ENCODE results near the gene RPL3. TPM values are rescaled to one million over a fixed set of nuclear protein-coding genes. Genes with fewer than 3 reads are reported as not detected.

Gene RPL3
- total RNA-seq, 4 donors from 2014 or later, result 2,019 to 2,284 (median 2,183) TPM

DNA sequence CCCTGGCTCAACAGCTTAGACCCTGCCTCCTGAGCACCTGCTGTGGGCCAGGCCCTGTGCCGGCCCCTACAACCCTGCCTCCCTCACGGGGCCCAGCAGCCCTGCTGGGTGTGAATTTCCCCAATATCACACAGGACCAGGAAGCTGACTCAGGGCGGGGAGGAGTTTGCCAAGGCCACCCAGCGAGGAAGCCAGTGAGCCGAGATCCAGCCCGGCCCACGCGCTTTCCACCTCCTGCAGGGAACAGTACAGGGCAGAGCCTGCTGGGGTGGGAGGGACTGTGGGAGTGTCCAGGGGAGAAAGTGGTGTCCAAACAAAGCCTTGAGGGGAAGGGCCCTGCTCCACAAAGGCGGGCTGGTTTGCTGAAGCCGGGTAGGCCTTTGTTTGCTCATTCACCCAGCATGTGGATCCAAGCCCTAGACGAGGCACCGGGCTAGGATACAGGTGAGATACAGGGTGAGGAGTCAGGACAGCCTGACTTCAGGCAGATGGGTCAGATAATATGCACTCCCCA, 26.8 kb downstream of the RPL3 start:
- intact Hi-C loops (cut with DNase I), result no loop called here
- H3K9me3 ChIP-seq, result no peaks in the 10 kb centered on the region
- DNase-seq (ENCODE audit: extremely low spot score), result peak; percentile 97
- WGBS, result 39% methylated on average over 10 of the region's 12 CpGs
- H3K4me3 ChIP-seq, result no peak overlapping the region
- peak overlapping the region; percentile 65 to 75 (median 74) for H3K27ac ChIP-seq (replicated peaks in 1 of 4)
- TF ChIP-seq, protein P1, sequence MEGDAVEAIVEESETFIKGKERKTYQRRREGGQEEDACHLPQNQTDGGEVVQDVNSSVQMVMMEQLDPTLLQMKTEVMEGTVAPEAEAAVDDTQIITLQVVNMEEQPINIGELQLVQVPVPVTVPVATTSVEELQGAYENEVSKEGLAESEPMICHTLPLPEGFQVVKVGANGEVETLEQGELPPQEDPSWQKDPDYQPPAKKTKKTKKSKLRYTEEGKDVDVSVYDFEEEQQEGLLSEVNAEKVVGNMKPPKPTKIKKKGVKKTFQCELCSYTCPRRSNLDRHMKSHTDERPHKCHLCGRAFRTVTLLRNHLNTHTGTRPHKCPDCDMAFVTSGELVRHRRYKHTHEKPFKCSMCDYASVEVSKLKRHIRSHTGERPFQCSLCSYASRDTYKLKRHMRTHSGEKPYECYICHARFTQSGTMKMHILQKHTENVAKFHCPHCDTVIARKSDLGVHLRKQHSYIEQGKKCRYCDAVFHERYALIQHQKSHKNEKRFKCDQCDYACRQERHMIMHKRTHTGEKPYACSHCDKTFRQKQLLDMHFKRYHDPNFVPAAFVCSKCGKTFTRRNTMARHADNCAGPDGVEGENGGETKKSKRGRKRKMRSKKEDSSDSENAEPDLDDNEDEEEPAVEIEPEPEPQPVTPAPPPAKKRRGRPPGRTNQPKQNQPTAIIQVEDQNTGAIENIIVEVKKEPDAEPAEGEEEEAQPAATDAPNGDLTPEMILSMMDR (IDR thresholded peaks at IDR 0.05), result no peak
- TF ChIP-seq POLR2AphosphoS5 (IDR thresholded peaks at IDR 0.05), result peak; percentile 71 to 80
- no peaks in the 10 kb centered on the region for H3K36me3 ChIP-seq
- peaks cover 42 to 44% (median 43%) of the 10 kb centered on the region in 4 donors for H3K4me1 ChIP-seq
- H3K27me3 ChIP-seq, result no peaks in the 10 kb centered on the region

DNA sequence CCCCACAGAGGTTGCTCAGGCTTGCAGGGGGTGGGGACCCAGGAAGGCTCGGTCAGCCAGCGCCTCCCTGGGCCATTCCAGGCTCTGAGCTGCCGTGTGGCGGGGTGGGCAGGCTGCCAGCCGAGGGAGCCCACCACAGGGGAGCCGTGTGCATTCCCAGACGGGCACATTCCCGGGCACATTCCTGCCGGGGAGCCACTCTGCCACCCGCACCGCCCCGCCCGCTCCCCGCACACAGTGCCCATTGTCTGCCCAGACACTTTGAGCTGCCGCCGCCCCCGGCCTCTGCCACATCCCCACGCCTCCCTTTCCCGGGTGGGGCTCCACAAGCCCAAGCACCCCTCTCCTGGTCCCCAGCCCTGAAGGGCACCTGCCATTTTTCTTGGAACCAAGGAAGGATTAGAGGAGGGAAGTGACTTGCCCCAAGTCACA, 27.4 kb downstream of the RPL3 start:
- 93% methylated on average over 9 of the region's 19 CpGs for WGBS
- H3K36me3 ChIP-seq, result no peaks in the 10 kb centered on the region
- no peak overlapping the region for H3K4me3 ChIP-seq
- H3K9me3 ChIP-seq, result no peaks in the 10 kb centered on the region
- no peaks in the 10 kb centered on the region for H3K27me3 ChIP-seq
- no peak for TF ChIP-seq POLR2A (IDR thresholded peaks at IDR 0.05; ENCODE audit: low read depth)
- TF ChIP-seq EP300 (IDR thresholded peaks at IDR 0.05), result no peak
- TF ChIP-seq, protein P1 (IDR thresholded peaks at IDR 0.05), result no peak
- no peak for TF ChIP-seq POLR2AphosphoS5 (IDR thresholded peaks at IDR 0.05)
- no peak for DNase-seq (ENCODE audit: extremely low spot score)
- peak overlapping the region; percentile 65 to 75 (median 74) for H3K27ac ChIP-seq (replicated peaks in 1 of 4)
- H3K4me1 ChIP-seq, result peaks cover 36 to 38% (median 37%) of the 10 kb centered on the region in 4 donors
- intact Hi-C loops (cut with DNase I), result no loop called here

DNA sequence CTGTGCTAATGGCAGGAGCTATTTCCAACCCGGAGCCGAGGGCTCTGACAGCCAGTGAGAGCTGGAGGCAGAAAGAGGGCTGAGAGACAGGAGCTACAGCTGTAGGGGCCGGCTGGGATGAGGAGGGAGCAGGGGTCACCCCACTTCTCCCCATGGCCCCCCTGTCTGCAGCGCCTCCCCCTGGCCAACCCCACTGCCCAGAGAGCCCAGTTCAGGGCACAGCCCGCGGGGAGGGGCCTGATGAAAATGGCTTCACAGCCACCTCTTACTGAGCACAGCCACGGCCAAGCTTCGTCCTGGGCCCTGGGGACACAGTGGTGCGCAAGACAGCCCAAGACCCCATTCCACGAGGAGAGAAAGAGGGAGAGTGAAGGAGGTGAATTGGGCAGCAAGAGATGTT, 27.9 kb downstream of the RPL3 start:
- no peaks in the 10 kb centered on the region for H3K36me3 ChIP-seq
- H3K9me3 ChIP-seq, result no peaks in the 10 kb centered on the region
- H3K4me1 ChIP-seq, result peaks cover 31 to 35% (median 33%) of the 10 kb centered on the region in 4 donors
- no peak overlapping the region for H3K4me3 ChIP-seq
- DNase-seq (ENCODE audit: extremely low spot score), result no peak
- WGBS, result 92% methylated on average over 10 of the region's 10 CpGs
- intact Hi-C loops (cut with DNase I), result no loop called here
- H3K27me3 ChIP-seq, result no peaks in the 10 kb centered on the region
- H3K27ac ChIP-seq (replicated peaks in 1 of 4), result peak overlapping the region; percentile 65 to 75 (median 74)
- TF ChIP-seq, protein P1 (IDR thresholded peaks at IDR 0.05), result no peak
- TF ChIP-seq POLR2AphosphoS5 (IDR thresholded peaks at IDR 0.05) (no peak), POLR2A (IDR thresholded peaks at IDR 0.05; ENCODE audit: low read depth) (no peak), EP300 (IDR thresholded peaks at IDR 0.05) (no peak)

DNA sequence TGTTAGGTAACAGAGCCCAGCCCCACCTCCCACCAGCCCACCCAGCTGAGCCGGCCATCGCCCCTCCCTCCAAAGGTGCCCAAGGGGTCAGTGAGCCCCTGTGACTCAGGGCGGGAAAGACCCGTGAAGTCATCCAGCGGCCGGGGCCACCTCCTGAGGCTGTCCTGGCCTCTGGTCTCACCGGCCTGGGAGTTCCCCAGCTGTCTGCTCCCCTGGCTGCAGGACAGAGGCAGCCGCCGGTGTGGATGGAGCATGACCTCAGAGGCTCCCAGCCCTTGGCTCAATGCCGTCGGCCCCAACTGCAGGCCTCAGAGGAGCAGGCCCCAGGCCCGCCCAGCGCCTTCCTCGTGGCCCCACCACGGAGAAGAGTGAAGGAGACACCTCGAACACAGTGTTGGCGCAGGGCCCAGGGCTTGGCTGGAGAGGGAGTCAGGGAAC, 28.7 kb downstream of the RPL3 start:
- Histone ChIP-seq H3K4me3 (no peak overlapping the region), H3K9me3 (no peaks in the 10 kb centered on the region), H3K27ac (replicated peaks in 1 of 4) (peak overlapping the region; percentile 55 to 75 (median 68)), H3K36me3 (no peaks in the 10 kb centered on the region), H3K4me1 (peaks cover 31 to 36% (median 32%) of the 10 kb centered on the region in 4 donors), H3K27me3 (no peaks in the 10 kb centered on the region)
- no CpG with 5 or more reads among the region's 17 CpGs for WGBS
- DNase-seq (ENCODE audit: extremely low spot score), result no peak
- TF ChIP-seq POLR2AphosphoS5 (IDR thresholded peaks at IDR 0.05), result peak in 1 of 2 donors; percentile 49
- TF ChIP-seq EP300 (IDR thresholded peaks at IDR 0.05), result no peak
- TF ChIP-seq, protein P1 (IDR thresholded peaks at IDR 0.05), result no peak
- intact Hi-C loops (cut with DNase I), result no loop called here

Data from esophagus muscularis mucosa (tissue), 4 donors.